ENCODE results near the gene FMN2.

DNA sequence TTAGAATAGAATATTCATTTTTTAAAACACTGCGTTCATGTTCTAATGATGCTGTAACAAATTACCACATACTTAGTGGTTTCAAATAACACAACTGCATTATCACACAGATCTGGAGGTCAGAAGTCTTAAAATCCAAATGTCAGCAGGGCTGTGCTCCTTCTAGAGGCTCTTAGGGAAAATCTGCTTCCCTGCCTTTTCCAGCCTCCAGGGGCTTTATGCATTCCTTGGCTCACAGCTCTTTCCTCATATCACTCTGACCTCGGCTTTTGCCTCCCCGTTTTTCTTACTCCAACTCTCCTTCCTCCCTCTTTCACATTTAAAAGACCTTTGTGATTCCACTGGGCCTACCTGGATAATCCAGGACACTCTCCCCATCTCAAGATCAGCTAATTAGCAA lies 18.6 kb upstream of the FMN2 start:
- TF ChIP-seq POLR2A (IDR thresholded peaks at IDR 0.05) = no peak
- TF ChIP-seq, protein P1, sequence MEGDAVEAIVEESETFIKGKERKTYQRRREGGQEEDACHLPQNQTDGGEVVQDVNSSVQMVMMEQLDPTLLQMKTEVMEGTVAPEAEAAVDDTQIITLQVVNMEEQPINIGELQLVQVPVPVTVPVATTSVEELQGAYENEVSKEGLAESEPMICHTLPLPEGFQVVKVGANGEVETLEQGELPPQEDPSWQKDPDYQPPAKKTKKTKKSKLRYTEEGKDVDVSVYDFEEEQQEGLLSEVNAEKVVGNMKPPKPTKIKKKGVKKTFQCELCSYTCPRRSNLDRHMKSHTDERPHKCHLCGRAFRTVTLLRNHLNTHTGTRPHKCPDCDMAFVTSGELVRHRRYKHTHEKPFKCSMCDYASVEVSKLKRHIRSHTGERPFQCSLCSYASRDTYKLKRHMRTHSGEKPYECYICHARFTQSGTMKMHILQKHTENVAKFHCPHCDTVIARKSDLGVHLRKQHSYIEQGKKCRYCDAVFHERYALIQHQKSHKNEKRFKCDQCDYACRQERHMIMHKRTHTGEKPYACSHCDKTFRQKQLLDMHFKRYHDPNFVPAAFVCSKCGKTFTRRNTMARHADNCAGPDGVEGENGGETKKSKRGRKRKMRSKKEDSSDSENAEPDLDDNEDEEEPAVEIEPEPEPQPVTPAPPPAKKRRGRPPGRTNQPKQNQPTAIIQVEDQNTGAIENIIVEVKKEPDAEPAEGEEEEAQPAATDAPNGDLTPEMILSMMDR (IDR thresholded peaks at IDR 0.05) = no peak
- no peak for TF ChIP-seq EP300 (IDR thresholded peaks at IDR 0.05)
